HG03460 (cell line): ENCODE results near the gene NSMCE4A.
"Not testable (repeated sequence)": the region's sequence is repeated elsewhere in the genome, so short reads cannot be mapped to it uniquely, and the experiment has no call there.

Experiments used
- ATAC-seq: cut with Tn5 transposase; IDR thresholded peaks from one replicate; pipeline ENCODE4 v1.9.1; 2021; ENCODE audit not compliant: unreplicated experiment

Gene NSMCE4A

GRCh38 chr10:121974535-121975294 lies at the start of gene NSMCE4A:
TSS of gene NSMCE4A (minus strand) at chr10:121975217. CDS start at chr10:121975165, 52 bp downstream.
- peak; percentile 82 for ATAC-seq

- not testable (repeated sequence) for ATAC-seq
Measured at GRCh38 chr10:122023257-122023656, 48.2 kb upstream of the NSMCE4A start.

GRCh38 chr10:122022276-122022675 lies 47.3 kb upstream of the NSMCE4A start:
- no peak for ATAC-seq

GRCh38 chr10:122021828-122022227 lies 46.8 kb upstream of the NSMCE4A start:
- ATAC-seq: no peak

GRCh38 chr10:122021379-122021778 lies 46.4 kb upstream of the NSMCE4A start:
- no peak for ATAC-seq

- no peak for ATAC-seq
Measured at GRCh38 chr10:122020226-122020625, 45.2 kb upstream of the NSMCE4A start.

GRCh38 chr10:122019414-122019975 lies 44.5 kb upstream of the NSMCE4A start:
- ATAC-seq: no peak

GRCh38 chr10:122018951-122019413 lies 44.0 kb upstream of the NSMCE4A start:
- ATAC-seq: no peak

- ATAC-seq: no peak
Measured at GRCh38 chr10:122018491-122018890, 43.5 kb upstream of the NSMCE4A start.

- not testable (repeated sequence) for ATAC-seq
Measured at GRCh38 chr10:122017926-122018325, 42.9 kb upstream of the NSMCE4A start.

- ATAC-seq: no peak
Measured at GRCh38 chr10:122014652-122015248, 39.7 kb upstream of the NSMCE4A start.

GRCh38 chr10:122013311-122013780 lies 38.3 kb upstream of the NSMCE4A start:
- ATAC-seq: no peak

GRCh38 chr10:122012731-122013130 lies 37.7 kb upstream of the NSMCE4A start:
- no peak for ATAC-seq

GRCh38 chr10:122010405-122011050 lies 35.5 kb upstream of the NSMCE4A start:
- no peak for ATAC-seq

- no peak for ATAC-seq
Measured at GRCh38 chr10:122007415-122007814, 32.4 kb upstream of the NSMCE4A start.

GRCh38 chr10:122001698-122002097 lies 26.7 kb upstream of the NSMCE4A start:
- ATAC-seq: no peak

GRCh38 chr10:121999301-121999700 lies 24.3 kb upstream of the NSMCE4A start:
- ATAC-seq: no peak

- no peak for ATAC-seq
Measured at GRCh38 chr10:121998462-121998861, 23.4 kb upstream of the NSMCE4A start.

- no peak for ATAC-seq
Measured at GRCh38 chr10:121994429-121994941, 19.5 kb upstream of the NSMCE4A start.

GRCh38 chr10:121991727-121992126 lies 16.7 kb upstream of the NSMCE4A start:
- not testable (repeated sequence) for ATAC-seq

GRCh38 chr10:121990015-121990677 lies 15.1 kb upstream of the NSMCE4A start:
- no peak for ATAC-seq
